Measurements from ENCODE around the gene USP36.
"Not testable (repeated sequence)": the region's sequence is repeated elsewhere in the genome, so short reads cannot be mapped to it uniquely, and the experiment has no call there.

USP36 gene

GRCh38 chr17:78870621-78871020 lies 30.0 kb upstream of the USP36 start:
- DNase-seq, result no peak

DNA sequence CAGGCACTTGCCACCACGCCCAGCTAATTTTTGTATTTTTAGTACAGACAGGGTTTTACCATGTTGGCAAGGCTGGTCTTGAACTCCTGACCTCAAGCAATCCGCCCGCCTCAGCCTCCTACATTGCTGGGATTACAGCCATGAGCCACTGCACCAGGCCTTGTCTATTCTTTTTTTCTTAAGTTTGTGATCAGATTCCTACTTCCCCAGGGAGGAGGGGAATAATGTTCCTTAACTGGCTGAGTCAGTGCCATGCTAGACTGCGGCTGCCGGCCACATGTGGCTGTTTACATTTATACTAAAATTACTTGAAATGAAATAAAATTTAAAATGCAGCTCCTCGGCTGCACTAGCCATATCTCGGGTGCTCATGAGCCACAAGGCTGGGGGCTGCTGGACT lies 27.8 kb upstream of the USP36 start:
- peak; percentile 80 for DNase-seq

DNA sequence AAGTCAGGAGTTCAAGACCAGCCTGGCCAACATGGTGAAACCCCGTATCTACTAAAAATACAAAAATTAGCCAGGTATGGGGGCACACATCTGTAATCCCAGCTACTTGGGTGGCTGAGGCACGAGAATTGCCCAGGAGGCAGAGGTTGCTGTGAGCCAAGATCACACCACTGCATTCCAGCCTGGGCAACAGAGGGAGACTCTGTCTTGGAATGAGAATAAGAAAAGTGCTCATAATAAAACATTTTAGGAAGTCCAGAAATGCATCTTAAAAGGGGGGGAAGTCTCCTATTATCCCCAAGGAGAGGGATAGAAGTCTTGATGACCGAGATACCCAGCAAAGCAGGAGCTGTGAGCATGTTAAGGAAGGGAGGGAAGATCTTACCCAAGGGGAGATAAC lies 26.4 kb upstream of the USP36 start:
- DNase-seq, result not testable (repeated sequence)

DNA sequence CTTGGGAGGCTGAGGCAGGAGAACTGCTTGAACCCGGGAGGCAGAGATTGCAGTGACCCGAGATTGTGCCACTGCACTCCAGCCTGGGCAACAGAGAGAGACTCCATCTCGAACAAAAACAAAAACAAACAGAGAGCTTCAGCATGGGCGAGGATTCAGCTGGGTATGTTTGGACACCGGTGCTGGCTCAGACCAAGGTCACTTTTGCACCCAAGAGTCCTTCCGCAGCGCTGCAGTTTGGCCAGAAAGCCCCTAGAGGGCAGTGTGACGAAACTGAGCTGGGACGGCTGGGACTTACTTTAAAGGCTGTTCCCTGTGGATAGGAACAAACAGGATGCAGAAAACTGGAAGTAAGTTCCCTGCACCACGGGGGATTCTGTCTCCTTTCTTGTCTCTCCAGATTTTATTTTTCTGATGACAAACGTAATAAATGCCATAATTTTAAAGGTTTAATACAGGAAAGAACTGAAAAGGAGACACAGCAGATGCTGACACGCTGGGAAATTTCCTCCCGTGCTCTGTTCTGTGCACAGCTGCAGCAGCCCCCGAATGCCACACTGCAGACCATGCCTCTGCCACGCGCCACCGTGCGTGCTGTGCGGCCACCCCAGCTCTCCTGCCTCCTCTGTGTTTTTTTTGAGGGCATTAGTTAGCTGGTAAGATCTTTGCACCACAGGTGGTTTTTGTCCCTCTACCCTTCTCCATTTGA lies 25.2 kb upstream of the USP36 start:
- peak; percentile 59 for DNase-seq

DNA sequence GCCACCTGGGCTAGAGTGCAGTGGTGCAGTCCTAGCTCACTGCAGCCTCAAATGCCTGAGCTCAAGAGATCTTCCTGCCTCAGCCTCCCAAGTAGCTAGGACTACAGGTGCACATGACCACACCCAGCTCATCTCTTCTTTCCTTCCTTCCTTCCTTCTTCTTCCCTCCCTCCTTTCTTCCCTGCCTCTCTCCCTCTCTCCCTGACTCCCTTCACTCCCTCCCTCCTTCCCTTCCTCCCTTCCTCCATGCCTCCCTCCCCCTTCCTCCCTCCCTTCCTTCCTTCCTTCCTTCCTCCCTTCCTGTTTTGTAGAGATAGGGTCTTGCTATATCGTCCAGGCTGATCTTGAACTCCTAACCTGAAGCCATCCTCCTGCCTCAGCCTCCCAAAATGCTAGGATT lies 23.5 kb upstream of the USP36 start:
- DNase-seq, result no peak

GRCh38 chr17:78862073-78863023 lies 21.7 kb upstream of the USP36 start:
- peak; percentile 95 for DNase-seq

DNA sequence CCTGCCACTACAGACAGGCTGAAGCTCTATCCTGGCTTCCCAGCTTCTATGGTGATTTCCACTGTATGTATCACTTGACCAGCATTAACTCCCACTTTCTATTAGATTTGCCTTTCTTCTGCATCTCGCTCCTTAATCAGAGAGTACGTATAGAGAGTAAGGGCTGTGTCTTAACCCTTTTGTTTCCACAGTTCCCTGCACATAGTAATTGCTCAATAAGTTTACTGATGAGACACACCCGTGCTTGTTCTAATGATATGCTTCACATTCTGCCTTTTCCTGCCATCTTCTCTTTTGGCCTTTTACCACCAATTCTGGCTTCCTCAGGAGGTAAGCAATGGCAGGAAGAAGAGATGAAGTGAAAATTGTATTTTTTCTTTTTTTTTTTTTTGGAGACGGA lies 20.6 kb upstream of the USP36 start:
- no peak for DNase-seq

GRCh38 chr17:78859051-78859450 lies 18.4 kb upstream of the USP36 start:
- no peak for DNase-seq

DNA sequence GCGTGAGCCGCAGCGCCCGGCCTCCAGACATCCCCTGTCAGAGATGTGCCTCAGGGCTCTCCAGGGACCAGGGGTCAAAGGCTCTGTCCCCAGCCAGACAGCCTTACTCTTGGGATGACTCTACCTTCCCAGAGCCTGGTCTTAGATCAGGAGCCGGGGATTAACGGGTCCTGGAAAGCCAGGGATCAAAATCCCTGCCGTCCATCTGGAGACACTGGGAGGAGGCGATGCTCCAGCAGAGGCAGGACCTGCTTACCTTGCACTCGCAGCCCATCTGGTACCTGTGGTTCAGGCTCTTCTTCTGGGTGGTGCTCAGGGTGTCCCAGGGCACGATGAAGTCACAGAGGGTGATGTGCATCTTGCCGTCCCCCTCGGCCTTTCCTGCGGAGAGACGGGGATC lies 16.7 kb upstream of the USP36 start:
- no peak for DNase-seq

DNA sequence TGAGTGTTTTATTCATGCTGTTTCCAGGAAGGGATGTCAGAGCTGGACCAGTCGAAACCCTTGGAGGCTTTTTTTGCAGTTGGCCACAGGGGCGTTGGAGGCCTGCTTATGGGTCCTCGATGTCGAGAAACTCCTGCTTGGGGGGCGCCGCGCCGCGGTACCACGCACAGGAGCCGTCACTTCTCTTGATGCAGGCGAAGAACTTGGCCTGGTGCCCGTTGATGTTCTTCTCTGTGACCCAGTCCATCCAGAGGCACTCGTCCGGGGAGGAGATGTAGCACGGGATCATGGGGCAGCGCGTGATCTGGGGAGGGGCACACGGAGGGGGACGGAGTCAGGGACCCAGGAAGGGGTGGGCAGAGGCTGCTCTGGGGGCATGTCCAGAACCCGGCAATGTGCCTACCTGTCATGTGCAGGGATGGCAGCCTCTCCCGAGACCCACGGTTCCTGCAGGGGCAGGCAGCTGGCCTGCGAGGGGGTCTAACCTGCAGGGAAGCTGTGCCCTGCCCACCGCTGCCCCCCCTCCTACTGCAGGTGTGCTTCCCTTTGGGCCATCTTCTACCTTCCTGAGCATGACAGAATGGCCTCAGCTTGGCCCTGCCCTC lies 15.0 kb upstream of the USP36 start:
- DNase-seq, result no peak

- no peak for DNase-seq
Measured at GRCh38 chr17:78854508-78854907, 13.9 kb upstream of the USP36 start.

DNA sequence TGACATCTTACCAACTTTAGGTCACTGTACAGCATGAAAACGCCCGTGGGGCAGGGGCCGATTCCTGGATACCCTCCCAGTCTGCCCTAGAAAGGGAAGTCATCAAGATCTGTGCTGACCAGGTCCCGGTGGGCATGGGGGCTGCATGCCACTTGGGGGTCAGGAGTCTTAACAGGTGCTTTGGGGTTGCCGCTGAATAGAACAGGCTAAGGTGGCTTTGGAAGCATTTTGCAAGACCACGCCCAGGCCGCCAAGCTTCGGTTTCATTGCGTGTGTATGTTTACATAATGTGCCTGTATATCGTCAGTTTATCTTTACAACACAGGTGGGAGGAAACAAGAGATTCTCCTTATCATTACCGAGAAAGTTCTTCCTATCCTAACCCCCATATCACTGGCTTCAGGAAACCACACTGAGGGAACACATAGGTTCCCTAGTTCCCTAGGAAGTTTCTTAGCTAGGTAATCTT lies 13.3 kb upstream of the USP36 start:
- DNase-seq, result no peak

DNA sequence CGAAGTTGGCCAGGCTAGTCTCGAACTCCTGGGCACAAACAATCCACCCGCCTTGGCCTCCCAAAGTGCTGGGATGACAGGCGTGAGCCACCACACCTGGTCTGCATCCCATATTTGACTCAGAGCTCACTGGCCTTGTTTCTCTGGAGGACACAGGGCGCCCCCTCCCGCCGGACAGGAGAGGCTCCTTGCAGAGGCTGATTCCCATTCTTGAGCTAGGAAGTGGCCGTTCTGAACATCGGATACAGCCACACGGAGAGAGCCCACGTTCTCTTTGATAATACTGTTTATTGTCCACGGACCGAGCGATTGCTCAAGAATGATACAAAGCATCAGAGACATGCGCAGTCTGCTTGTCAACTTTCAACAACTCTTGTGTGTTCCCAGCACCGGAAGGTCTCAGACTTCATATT lies 12.1 kb upstream of the USP36 start:
- DNase-seq, result no peak

- DNase-seq, result no peak
Measured at GRCh38 chr17:78849026-78849425, 8.4 kb upstream of the USP36 start.

DNA sequence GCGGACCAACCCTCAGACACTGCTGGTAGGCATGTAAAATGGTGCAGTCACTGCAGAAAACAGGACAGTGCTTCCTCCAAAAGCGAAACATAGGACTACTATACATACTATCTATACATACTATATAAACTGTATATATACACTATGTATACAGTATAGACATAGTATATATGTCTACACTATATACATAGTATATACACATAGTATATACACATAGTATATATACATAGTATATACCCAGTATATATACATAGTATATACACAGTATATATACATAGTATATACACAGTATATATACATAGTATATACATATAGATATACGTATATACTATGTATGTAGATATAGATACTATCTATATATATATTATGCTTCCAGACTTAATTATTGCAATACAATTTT lies 6.4 kb upstream of the USP36 start:
- DNase-seq, result no peak

- DNase-seq, result peak; percentile 37
Measured at GRCh38 chr17:78844301-78845005, 3.8 kb upstream of the USP36 start.

GRCh38 chr17:78842881-78843565 lies 2.4 kb upstream of the USP36 start:
- no peak for DNase-seq

DNA sequence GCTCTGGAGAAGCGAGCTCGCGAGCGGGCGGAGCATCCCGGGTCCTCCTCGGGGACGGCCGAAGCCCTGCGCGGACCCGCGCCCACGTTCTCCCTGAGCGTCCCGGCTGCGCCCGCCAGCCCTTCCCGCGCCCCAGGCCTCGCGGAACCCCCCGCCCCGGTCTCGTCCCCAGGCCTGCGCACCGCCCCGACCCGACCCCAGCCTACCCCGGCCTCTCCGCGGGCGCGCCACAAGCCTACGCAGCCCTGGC lies 159 bp downstream of the USP36 start:
- no peak for DNase-seq

DNA sequence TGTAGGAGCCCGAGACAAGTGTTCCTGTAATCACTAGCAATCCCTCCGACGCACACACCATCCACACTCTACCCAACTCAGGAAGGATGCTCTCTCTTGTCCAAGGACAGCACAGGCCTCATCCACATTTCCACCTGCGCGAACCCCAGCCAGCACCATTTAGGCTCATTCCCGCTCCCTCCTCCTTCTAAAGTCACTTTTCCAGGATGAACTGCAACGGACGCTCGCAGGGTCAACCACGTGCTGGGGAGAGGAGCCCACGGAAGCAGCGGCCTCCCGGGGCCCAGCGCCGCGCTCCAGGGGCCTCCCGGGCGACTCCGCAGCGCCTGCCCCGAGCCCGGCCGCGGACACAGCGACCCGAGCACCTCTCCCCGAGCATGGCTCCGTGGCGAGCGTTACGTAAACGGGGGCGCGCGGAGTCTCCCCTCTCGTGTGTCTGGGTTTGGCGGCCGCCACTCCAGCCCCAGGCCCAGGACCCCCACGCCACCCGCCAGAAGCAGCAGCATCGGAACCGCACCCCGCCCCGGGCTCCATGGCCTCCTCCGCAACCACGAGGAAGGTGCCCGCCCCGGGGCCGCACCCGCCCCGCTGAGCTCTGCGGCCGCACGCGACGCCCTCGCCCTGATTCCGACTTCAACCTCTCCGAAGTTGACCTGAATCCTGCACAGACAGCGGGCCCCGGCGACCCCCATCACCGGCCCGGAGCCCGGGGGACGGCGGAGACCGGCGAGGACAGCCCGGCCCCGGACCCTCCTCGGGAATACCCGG lies 668 bp downstream of the USP36 start:
- DNase-seq, result peak; percentile 37

- peak; percentile 16 for DNase-seq
Measured at GRCh38 chr17:78839235-78839761, 1.3 kb downstream of the USP36 start.

- no peak for DNase-seq
Measured at GRCh38 chr17:78838574-78839005, 2.0 kb downstream of the USP36 start.

All from fibroblast of skin of abdomen (primary cell).